Measurements from ENCODE around the gene AP1B1.
"Not testable (repeated sequence)": the region's sequence is repeated elsewhere in the genome, so short reads cannot be mapped to it uniquely, and the experiment has no call there.

Gene AP1B1

GRCh38 chr22:29387921-29388758 is at the start of gene AP1B1:
TSS of gene AP1B1 (minus strand) at chr22:29388570. CDS start at chr22:29367243, 21,327 bp downstream.
- DNase-seq: peak; percentile 94

DNA sequence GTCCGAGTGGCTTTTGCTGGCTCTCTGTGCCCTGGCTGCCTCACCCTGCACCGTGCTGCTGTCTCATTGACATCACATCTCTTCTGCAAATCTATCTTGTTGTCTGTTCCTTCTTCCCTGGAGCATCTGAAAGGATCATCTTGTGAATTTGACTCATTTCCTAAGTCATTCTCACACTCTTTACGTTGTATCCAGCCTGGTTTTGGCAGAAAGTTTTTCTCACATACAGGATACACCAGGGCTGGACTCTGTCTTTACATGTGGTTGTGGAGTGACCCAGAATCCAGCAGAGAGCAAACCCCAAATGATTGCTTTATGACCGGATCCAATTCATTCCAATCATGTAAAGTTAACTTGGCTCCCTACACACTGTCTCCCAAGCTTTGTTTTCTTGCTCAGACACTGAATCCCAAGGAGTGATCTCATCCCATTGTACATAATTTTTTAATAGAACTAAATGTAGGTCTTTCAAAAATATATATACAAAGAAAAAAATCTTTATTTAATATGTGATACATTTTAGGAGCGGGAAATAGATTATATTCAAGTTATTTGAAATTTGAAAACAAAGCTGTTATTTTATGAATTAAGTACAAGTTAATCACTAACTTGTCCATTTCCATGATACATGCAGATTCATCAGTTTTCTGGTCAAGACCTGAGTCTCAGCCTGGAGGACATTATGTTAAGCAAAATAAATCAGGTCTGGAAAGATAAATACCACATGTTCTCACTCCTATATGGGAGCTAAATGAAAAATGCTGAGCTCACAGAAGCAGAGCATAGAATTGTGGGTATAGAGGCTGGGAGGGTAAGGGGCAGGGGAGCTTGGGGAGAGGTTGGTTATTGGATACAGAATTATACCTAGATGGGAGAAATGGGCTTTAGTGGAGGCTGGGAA is 47.1 kb upstream of the AP1B1 start:
- no peak for DNase-seq

DNA sequence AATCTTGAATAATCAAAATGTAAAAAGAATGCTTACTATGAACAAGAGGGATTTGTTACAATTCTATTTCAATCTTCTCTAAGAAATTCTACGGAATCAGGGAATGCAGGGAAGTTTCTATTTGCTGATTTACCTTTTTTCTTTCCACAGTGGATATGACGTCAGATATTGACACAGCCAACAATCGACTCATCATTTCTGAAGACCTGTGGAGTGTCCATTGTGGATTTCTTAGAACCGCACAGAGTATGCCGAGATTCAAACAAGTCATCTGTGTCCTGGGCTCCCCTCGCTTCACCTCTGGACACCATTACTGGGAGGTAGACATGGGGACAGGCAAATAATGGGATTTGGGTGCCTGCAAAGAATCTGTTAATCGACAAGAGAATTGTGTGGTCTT is 45.9 kb upstream of the AP1B1 start:
- DNase-seq: no peak

GRCh38 chr22:29433856-29434255 is 45.5 kb upstream of the AP1B1 start:
- DNase-seq: no peak

DNA sequence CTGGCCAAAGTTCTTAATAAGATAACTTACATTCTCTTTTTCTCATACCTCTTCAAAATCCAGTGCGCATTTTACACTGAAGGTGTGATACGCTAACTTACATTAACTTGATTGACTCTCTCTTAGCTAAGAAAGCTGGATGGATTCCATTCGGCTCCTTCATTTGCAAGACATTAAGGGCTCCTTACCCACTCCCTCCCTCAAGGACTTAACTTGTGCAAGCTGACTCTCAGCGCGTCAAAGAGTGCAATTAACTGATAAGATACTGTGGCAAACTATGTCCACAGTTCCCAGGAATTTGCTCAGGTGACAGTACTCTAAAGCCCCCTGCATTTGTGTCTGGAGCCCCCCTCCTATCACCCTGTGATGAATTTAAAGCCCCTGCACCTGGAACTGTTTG is 43.6 kb upstream of the AP1B1 start:
- no peak for DNase-seq

- DNase-seq: no peak
Observed at GRCh38 chr22:29427176-29427760, 38.9 kb upstream of the AP1B1 start.

DNA sequence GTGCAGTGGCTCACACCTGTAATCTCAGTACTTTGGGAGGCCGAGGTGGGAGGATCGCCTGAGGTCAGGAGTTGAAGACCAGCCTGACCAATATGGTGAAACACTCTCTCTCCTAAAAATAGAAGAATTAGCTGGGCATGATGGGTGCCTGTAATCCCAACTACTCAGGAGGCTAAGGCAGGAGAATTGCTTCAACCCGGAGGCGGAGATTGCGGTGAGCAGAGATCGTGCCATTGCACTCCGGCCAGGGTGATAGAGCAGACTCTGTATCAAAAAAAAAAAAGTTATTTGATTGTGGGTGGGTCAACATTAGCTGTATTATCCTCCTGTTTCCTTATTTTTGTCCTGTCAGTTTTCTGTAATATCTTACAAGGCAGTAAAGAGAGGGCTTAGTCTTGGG is 38.1 kb upstream of the AP1B1 start:
- no peak for DNase-seq

DNA sequence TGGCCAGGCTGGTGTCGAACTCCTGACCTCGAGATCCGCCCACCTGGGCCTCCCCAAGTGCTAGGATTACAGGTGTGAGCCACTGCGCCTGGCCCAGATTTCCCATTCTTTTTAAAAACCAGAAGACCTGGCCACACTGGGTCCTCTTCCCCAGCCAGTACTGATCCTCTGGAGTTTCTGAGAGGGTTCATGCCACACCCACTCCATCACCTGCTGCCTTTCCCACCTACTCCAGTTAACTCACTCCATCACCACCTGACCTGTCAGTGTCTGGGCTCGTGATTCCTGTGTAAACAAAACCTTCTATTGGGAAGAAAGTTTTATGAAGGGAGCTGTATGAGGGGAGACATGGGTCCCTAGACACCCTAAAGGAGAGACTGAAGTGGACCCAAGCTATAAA is 30.3 kb upstream of the AP1B1 start:
- DNase-seq: not testable (repeated sequence)

DNA sequence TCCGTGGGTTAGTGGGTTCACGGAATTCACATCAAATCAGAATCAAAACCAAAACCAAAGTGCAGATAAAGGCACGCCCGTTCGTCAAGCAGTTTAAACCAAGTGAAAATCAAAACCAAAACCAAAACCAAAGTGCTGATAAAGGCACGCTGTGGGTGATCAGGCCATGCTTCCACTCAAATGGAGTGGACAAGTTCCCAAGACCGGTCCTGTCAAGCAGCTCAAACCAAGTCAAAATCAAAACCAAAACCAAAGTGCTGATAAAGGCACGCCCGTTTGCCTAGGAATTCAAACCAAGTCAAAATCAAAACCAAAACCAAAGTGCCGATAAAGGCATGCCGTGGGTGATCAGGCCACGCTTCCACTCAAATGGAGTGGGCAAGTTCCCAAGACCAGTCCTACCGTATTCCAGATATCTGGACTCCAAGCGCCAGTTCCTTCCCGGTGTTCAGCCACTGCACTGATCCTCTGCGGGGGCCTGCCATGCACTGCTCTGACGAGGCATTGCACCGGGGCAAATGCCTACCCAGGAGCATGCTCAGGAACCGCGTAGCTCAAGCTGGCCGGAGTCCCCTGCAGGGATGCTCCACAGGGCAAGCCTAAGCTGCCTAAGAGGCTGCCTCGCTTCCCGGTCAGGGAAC is 26.7 kb upstream of the AP1B1 start:
- DNase-seq: peak; percentile 55 to 80

DNA sequence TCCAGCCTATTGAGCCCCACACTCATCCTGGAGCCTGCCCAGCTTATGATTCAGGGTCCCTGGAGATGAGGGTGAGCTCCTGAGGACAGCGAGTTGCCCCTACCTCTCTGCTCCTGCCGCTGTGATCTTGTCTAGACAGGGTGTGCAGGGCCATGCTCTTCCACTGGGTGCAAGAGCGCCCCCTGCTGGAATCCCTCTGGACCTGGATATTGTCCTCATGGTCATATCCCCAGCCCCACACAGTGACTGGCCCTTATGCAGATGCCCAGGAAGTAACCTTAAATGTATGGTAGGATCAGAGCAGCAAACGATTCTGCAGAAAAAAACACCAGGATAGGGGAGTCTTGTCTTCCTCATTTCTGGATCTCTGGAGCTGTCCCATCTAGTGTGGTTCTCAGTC is 24.4 kb upstream of the AP1B1 start:
- peak in 1 of 2 donors; percentile 25 for DNase-seq

- DNase-seq: not testable (repeated sequence)
Observed at GRCh38 chr22:29411569-29412211, 23.3 kb upstream of the AP1B1 start.

DNA sequence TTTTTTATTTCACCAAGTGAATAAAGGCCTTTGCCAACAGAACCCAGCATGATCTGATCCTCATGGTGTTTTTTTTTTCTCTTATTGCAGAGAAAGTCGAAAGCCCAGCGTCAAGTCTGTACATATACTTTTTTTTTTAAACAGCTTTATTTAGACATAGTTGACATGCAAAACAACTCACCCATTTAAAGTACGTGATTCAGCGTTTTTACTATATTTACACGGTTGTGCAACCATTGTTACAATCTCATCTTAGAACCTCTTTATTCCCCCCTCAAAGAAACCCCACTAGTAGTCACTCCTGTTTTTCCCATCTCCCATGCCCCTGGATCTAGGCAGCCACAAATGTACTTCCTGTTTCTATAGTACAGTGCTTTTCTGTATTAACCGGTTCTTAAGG is 20.6 kb upstream of the AP1B1 start:
- no peak for DNase-seq

GRCh38 chr22:29401538-29401937 is 13.2 kb upstream of the AP1B1 start:
- DNase-seq: not testable (repeated sequence)

DNA sequence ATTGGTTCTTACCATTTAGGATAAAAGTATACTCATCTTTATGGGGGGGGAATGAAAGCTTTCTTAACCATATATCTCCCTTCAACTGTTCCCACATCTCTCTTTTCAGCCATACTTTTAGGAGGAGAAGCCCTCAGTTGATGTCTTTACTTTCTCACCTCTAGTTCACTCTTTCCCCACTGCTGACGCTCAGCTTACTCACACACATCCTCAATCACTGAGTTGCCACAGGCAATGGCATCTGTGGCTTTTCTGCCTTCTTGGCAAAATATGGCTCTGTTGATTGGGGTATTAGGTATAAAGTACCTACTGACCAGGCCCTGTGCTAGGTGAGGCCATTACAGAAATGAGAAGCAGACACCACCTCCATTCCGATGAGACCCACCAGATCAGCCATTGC is 12.2 kb upstream of the AP1B1 start:
- no peak for DNase-seq

- no peak for DNase-seq
Observed at GRCh38 chr22:29397791-29398190, 9.4 kb upstream of the AP1B1 start.

GRCh38 chr22:29396126-29396525 is 7.8 kb upstream of the AP1B1 start:
- no peak for DNase-seq

GRCh38 chr22:29394931-29395581 is 6.7 kb upstream of the AP1B1 start:
- DNase-seq: peak; percentile 66 to 72

GRCh38 chr22:29393019-29393608 is 4.7 kb upstream of the AP1B1 start:
- no peak for DNase-seq

DNA sequence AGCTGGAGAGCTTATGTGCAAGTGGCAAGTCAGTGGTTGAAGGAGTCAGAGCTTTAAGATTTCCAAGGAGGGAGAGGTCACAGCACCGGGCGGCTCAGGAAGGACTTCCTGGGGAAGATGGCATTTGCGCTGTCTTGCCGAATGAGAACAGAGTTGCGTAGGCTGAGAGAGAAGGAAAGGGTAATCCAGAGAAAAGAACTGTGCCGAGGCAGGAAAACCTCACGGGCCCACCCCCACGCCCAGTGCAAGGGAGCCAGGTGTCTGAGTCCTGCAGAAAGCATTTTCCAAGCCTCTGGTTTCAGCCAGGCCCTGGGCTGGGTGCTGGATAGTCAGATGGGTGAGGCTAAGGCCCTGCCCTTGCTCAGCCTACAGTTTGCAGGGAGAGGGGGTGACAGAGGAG is 3.2 kb upstream of the AP1B1 start:
- DNase-seq: no peak

DNA sequence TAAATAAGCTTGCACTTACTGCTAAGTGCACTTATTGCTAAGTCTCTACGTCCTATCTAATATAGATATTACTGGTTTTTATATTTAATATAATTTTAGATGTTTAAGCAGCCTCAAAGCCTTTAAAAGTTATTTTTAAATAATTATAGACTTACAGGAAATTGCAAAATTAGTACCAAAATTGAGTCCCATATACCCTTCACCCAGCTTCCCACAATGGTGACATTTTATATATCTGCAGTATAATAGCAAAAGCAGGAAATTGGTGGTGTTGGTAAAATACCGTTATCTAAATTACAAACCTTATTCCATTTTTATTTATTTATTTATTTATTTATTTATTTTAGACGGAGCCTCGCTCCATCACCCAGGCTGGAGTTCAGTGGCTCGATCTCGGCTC is 1.9 kb upstream of the AP1B1 start:
- no peak for DNase-seq

- DNase-seq: no peak
Observed at GRCh38 chr22:29388759-29389090, 355 bp upstream of the AP1B1 start.

DNA sequence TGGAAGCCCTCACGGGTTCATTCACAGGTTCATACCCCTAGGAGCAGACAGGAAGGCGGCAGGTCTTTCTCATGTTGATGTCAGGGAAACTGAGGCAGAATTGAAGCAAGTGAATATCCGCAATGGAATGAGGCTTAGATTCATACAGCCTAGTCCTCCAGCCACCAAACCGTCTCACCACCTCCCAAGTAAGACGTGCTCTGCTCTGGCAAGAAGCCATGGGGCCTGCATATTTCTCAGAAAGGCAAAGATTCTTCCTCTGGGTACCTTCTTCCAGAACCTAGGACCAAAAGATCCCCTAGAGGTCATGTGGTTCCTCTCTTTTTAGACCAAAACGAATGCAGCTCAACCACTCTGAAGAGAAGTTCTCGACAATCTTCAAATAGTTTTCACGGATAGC is 1.7 kb downstream of the AP1B1 start:
- DNase-seq: no peak
